OCI-LY1 (cell line): Measurements from ENCODE around the gene ACSF2.

Experiments used
- EZH2 ChIP-seq: fragments of 200-600 bp; sonication (generic), shearing (Covaris generic); IDR thresholded peaks from 2 replicates; pipeline ENCODE4 v1.8.0; 2017; ENCODE audit warnings: borderline replicate concordance, mixed run types, mild to moderate bottlenecking, antibody characterized with exemption, low read length, moderate library complexity, mixed read lengths
- TF ChIP-seq, protein P1 (sequence below): fragments of 200-600 bp; sonication (generic), shearing (Covaris generic); IDR thresholded peaks from 2 replicates; pipeline ENCODE4 v1.5.1; 2017; ENCODE audit warnings: mild to moderate bottlenecking, antibody characterized with exemption, low read length, moderate library complexity, mixed read lengths

DNA sequence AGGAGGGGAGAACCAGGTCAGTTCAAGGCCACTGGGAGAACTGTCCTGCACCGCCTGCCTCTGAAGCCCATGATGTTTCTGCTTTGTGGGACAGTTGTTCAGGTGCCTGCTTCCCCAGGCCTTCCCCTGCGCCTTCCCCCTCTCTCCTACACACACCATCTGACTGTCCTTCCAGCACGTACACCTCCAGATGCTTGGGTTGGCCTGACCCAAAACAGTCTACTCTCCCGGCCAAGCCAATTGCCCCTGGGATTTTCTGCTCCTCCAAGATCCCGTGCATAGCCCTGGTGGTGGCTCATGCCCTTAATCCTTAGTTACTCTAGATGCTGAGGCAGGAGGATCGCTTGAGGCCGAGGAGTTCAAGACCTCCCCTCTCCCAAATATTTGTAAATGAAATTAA lies 52.0 kb downstream of the ACSF2 start:
- TF ChIP-seq, protein P1, sequence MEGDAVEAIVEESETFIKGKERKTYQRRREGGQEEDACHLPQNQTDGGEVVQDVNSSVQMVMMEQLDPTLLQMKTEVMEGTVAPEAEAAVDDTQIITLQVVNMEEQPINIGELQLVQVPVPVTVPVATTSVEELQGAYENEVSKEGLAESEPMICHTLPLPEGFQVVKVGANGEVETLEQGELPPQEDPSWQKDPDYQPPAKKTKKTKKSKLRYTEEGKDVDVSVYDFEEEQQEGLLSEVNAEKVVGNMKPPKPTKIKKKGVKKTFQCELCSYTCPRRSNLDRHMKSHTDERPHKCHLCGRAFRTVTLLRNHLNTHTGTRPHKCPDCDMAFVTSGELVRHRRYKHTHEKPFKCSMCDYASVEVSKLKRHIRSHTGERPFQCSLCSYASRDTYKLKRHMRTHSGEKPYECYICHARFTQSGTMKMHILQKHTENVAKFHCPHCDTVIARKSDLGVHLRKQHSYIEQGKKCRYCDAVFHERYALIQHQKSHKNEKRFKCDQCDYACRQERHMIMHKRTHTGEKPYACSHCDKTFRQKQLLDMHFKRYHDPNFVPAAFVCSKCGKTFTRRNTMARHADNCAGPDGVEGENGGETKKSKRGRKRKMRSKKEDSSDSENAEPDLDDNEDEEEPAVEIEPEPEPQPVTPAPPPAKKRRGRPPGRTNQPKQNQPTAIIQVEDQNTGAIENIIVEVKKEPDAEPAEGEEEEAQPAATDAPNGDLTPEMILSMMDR = no peak
- no peak for TF ChIP-seq EZH2
